ENCODE data around the gene EMILIN3. TPM values are rescaled to one million over a fixed set of nuclear protein-coding genes. Genes with fewer than 3 reads are reported as not detected.

The EMILIN3 gene
- total RNA-seq, 1 donor from 2014 or later: 2.1 TPM

- Mint-ChIP-seq H3K9me3 (ENCODE audit: unreplicated experiment) (peaks cover 6% of the 10 kb centered on the region), H3K36me3 (ENCODE audit: unreplicated experiment) (peaks cover 2% of the 10 kb centered on the region), H3K27ac (ENCODE audit: unreplicated experiment) (no peak overlapping the region), H3K4me3 (ENCODE audit: unreplicated experiment) (no peak overlapping the region), H3K27me3 (ENCODE audit: unreplicated experiment) (peaks cover 22% of the 10 kb centered on the region), H3K4me1 (ENCODE audit: unreplicated experiment) (peaks cover 10% of the 10 kb centered on the region)
- TF ChIP-seq CTCF (IDR thresholded peaks at IDR 0.05): no peak
- DNase-seq (ENCODE audit: extremely low spot score, unreplicated experiment): no peak
These were observed 1.3 kb upstream of the EMILIN3 start for GRCh38 chr20:41367956-41368355.

- H3K27me3 Mint-ChIP-seq (ENCODE audit: unreplicated experiment): peaks cover 22% of the 10 kb centered on the region
- H3K27ac Mint-ChIP-seq (ENCODE audit: unreplicated experiment): no peak overlapping the region
- peak overlapping the region; percentile 70 for H3K4me3 Mint-ChIP-seq (ENCODE audit: unreplicated experiment)
- no peak for TF ChIP-seq CTCF (IDR thresholded peaks at IDR 0.05)
- peaks cover 6% of the 10 kb centered on the region for H3K9me3 Mint-ChIP-seq (ENCODE audit: unreplicated experiment)
- no peak for DNase-seq (ENCODE audit: extremely low spot score, unreplicated experiment)
- H3K4me1 Mint-ChIP-seq (ENCODE audit: unreplicated experiment): peaks cover 9% of the 10 kb centered on the region
- H3K36me3 Mint-ChIP-seq (ENCODE audit: unreplicated experiment): peaks cover 2% of the 10 kb centered on the region
These were observed 726 bp upstream of the EMILIN3 start for GRCh38 chr20:41367393-41367695.

GRCh38 chr20:41365777-41366545 lies 657 bp downstream of the EMILIN3 start:
- Mint-ChIP-seq H3K27ac (ENCODE audit: unreplicated experiment) (no peak overlapping the region), H3K4me1 (ENCODE audit: unreplicated experiment) (peaks cover 9% of the 10 kb centered on the region), H3K27me3 (ENCODE audit: unreplicated experiment) (peaks cover 22% of the 10 kb centered on the region), H3K4me3 (ENCODE audit: unreplicated experiment) (peak overlapping the region; percentile 44), H3K9me3 (ENCODE audit: unreplicated experiment) (peaks cover under 1% of the 10 kb centered on the region), H3K36me3 (ENCODE audit: unreplicated experiment) (no peaks in the 10 kb centered on the region)
- no peak for DNase-seq (ENCODE audit: extremely low spot score, unreplicated experiment)
- TF ChIP-seq CTCF (IDR thresholded peaks at IDR 0.05): no peak

GRCh38 chr20:41364967-41365765 lies 1.5 kb downstream of the EMILIN3 start:
- no peak for TF ChIP-seq CTCF (IDR thresholded peaks at IDR 0.05)
- Mint-ChIP-seq H3K4me1 (ENCODE audit: unreplicated experiment) (peaks cover 9% of the 10 kb centered on the region), H3K9me3 (ENCODE audit: unreplicated experiment) (no peaks in the 10 kb centered on the region), H3K27ac (ENCODE audit: unreplicated experiment) (no peak overlapping the region), H3K27me3 (ENCODE audit: unreplicated experiment) (peaks cover 22% of the 10 kb centered on the region), H3K4me3 (ENCODE audit: unreplicated experiment) (no peak overlapping the region), H3K36me3 (ENCODE audit: unreplicated experiment) (no peaks in the 10 kb centered on the region)
- DNase-seq (ENCODE audit: extremely low spot score, unreplicated experiment): no peak

GRCh38 chr20:41364236-41364855 lies 2.3 kb downstream of the EMILIN3 start:
- Mint-ChIP-seq H3K27ac (ENCODE audit: unreplicated experiment) (no peak overlapping the region), H3K27me3 (ENCODE audit: unreplicated experiment) (peaks cover 21% of the 10 kb centered on the region), H3K36me3 (ENCODE audit: unreplicated experiment) (no peaks in the 10 kb centered on the region), H3K4me1 (ENCODE audit: unreplicated experiment) (peaks cover 9% of the 10 kb centered on the region), H3K9me3 (ENCODE audit: unreplicated experiment) (no peaks in the 10 kb centered on the region), H3K4me3 (ENCODE audit: unreplicated experiment) (no peak overlapping the region)
- TF ChIP-seq CTCF (IDR thresholded peaks at IDR 0.05): no peak
- no peak for DNase-seq (ENCODE audit: extremely low spot score, unreplicated experiment)

All from osteocyte (in vitro differentiated cells).